ENCODE data around the gene FRYL.

FRYL gene

GRCh38 chr4:48526406-48526805 is 253.7 kb downstream of the FRYL start:
- ChIA-PET POLR2A (no interaction called here), CTCF (interaction anchor here (0.9 to 2.4 kb wide), 9 partner anchors 10 to 52 kb away, joined by 3 to 11 read pairs (median 4); no protein-coding TSS in a partner anchor)
- no peak for DNase-seq (ENCODE audit: extremely low spot score)
- TF ChIP-seq CTCF (IDR thresholded peaks at IDR 0.05; ENCODE audit: control extremely low read depth, extremely low read depth, low read depth, missing control alignments): no peak

- ChIA-PET POLR2A (no interaction called here), CTCF (interaction anchor here (1.0 to 1.1 kb wide), 2 partner anchors 19 to 28 kb away, joined by 3 read pairs; no protein-coding TSS in a partner anchor)
Observed at GRCh38 chr4:48518143-48518542, 261.9 kb downstream of the FRYL start.

GRCh38 chr4:48509543-48509942 is 270.5 kb downstream of the FRYL start:
- DNase-seq (ENCODE audit: extremely low spot score): no peak
- no peak for TF ChIP-seq CTCF (IDR thresholded peaks at IDR 0.05; ENCODE audit: control extremely low read depth, extremely low read depth, low read depth, missing control alignments)
- POLR2A ChIA-PET: no interaction called here
- CTCF ChIA-PET: interaction anchor here (1.0 to 2.1 kb wide), 4 partner anchors 10 to 47 kb away, joined by 4 to 12 read pairs (median 7); no protein-coding TSS in a partner anchor

More at GRCh38 chr4:48518143-48518542, 261.9 kb downstream of the FRYL start:
- no peak for TF ChIP-seq CTCF (IDR thresholded peaks at IDR 0.05; ENCODE audit: control extremely low read depth, extremely low read depth, low read depth, missing control alignments)
- no peak for DNase-seq (ENCODE audit: extremely low spot score)

- no peak for DNase-seq (ENCODE audit: extremely low spot score)
- no peak for TF ChIP-seq CTCF (IDR thresholded peaks at IDR 0.05; ENCODE audit: control extremely low read depth, extremely low read depth, low read depth, missing control alignments)
- ChIA-PET POLR2A (no interaction called here), CTCF (interaction anchor here (1.2 to 1.7 kb wide), 3 partner anchors 8 to 39 kb away, joined by 3 to 5 read pairs (median 4); no protein-coding TSS in a partner anchor)
Observed at GRCh38 chr4:48506716-48507115, 273.4 kb downstream of the FRYL start.

GRCh38 chr4:48504352-48504751 is 275.7 kb downstream of the FRYL start:
- ChIA-PET CTCF (interaction anchor here (0.7 to 1.7 kb wide), 4 partner anchors 12 to 76 kb away, joined by 3 to 4 read pairs (median 3); no protein-coding TSS in a partner anchor), POLR2A (no interaction called here)
- TF ChIP-seq CTCF (IDR thresholded peaks at IDR 0.05; ENCODE audit: control extremely low read depth, extremely low read depth, low read depth, missing control alignments): no peak
- no peak for DNase-seq (ENCODE audit: extremely low spot score)

- ChIA-PET POLR2A (no interaction called here), CTCF (interaction anchor here (1.0 to 1.7 kb wide), 3 partner anchors 8 to 75 kb away, joined by 3 read pairs; no protein-coding TSS in a partner anchor)
- no peak for DNase-seq (ENCODE audit: extremely low spot score)
- TF ChIP-seq CTCF (IDR thresholded peaks at IDR 0.05; ENCODE audit: control extremely low read depth, extremely low read depth, low read depth, missing control alignments): no peak
Observed at GRCh38 chr4:48504026-48504330, 276.1 kb downstream of the FRYL start.
